SK-N-SH (cell line): ENCODE results near the gene FANCI. TPM values are rescaled to one million over a fixed set of nuclear protein-coding genes. Genes with fewer than 3 reads are reported as not detected.
A peak's percentile ranks its signal among the peaks of the same experiment; 100 is the strongest.

Source experiments
- CTCF ChIA-PET: fragments of 300-600, 350-600 bp; formaldehyde crosslinking; extraction: SDS; loops from one replicate; lab custom pipeline; 2021; lab: Yijun Ruan, JAX
- POLR2A ChIA-PET: fragments of 350-600 bp; sonication (Branson Sonifier 250); formaldehyde crosslinking; extraction: SDS; loops from one replicate; lab custom pipeline; 2020; ENCODE audit warnings: antibody characterized with exemption, inconsistent platforms; lab: Yijun Ruan, JAX
- DNase-seq: peaks from one replicate; pipeline ENCODE4 v3.0.0; 2012
- H2AFZ ChIP-seq: fragments of 200-600 bp; sonication (generic); 2 replicates; pipeline ENCODE4 v1.8.1; 2016; ENCODE audit warnings: antibody characterized with exemption, mild to moderate bottlenecking, low read depth
- H3F3A ChIP-seq: fragments of 200-600 bp; sonication (generic); replicated peaks from 2 replicates; pipeline ENCODE3; 2016; ENCODE audit warnings: antibody characterized with exemption, mild to moderate bottlenecking; ENCODE audit not compliant: insufficient read depth
- H3K27ac ChIP-seq, 2 experiments: fragments of 200-500 bp in 1 of 2; fragments of 200-600 bp in 1 of 2; sonication (Bioruptor generic) in 1 of 2; sonication (generic), shearing (Covaris generic) in 1 of 2; 2 replicates each; pipeline versions ENCODE4 v1.5.1 to v1.6.1; 2014 to 2016; ENCODE audit warnings: low read depth in 2 of 2, inconsistent platforms in 1 of 2, low read length in 1 of 2, mild to moderate bottlenecking in 1 of 2, mixed read lengths in 1 of 2
- H3K27me3 ChIP-seq: fragments of 200-600 bp; sonication (generic), shearing (Covaris generic); 2 replicates; pipeline ENCODE4 v1.6.1; 2016; ENCODE audit warnings: mixed run types; ENCODE audit not compliant: insufficient read depth
- H3K36me3 ChIP-seq, 2 experiments: fragments of 200-500 bp in 1 of 2; fragments of 200-600 bp in 1 of 2; sonication (Bioruptor generic) in 1 of 2; sonication (generic) in 1 of 2; replicated peaks in 1 of 2; 2 replicates each; pipeline versions ENCODE3 to v1.5.1; 2014 to 2016; ENCODE audit warnings: low read length in 1 of 2, mild to moderate bottlenecking in 1 of 2; ENCODE audit not compliant: insufficient read depth in 2 of 2, control insufficient read depth in 1 of 2
- H3K4me1 ChIP-seq, 2 experiments: fragments of 200-500 bp in 1 of 2; fragments of 200-600 bp in 1 of 2; sonication (Bioruptor generic) in 1 of 2; sonication (generic), shearing (Covaris generic) in 1 of 2; 2 replicates each; pipeline versions ENCODE4 v1.5.1 to v1.6.1; 2014 to 2016; ENCODE audit warnings: low read depth in 1 of 2, low read length in 1 of 2, mixed run types in 1 of 2; ENCODE audit not compliant: insufficient read depth in 2 of 2, control insufficient read depth in 1 of 2
- H3K4me2 ChIP-seq: fragments of 200-600 bp; sonication (generic), shearing (Covaris generic); 2 replicates; pipeline ENCODE4 v1.6.1; 2017; ENCODE audit warnings: mixed run types
- H3K4me3 ChIP-seq, 2 experiments: fragments of 200-500 bp in 1 of 2; fragments of 200-600 bp in 1 of 2; sonication (Bioruptor generic) in 1 of 2; sonication (generic), shearing (Covaris generic) in 1 of 2; 2 replicates each; pipeline versions ENCODE4 v1.5.1 to v1.8.1; 2014 to 2016; ENCODE audit warnings: low read depth in 2 of 2, inconsistent platforms in 1 of 2, low read length in 1 of 2, mild to moderate bottlenecking in 1 of 2, mixed read lengths in 1 of 2, moderate library complexity in 1 of 2
- H3K79me2 ChIP-seq: fragments of 200-600 bp; sonication (generic); 2 replicates; pipeline ENCODE4 v1.8.1; 2017; ENCODE audit warnings: mild to moderate bottlenecking; ENCODE audit not compliant: insufficient read depth
- H3K9ac ChIP-seq: fragments of 200-600 bp; sonication (generic); 2 replicates; pipeline ENCODE4 v1.6.1; 2017; ENCODE audit warnings: mixed run types
- H3K9me2 ChIP-seq: fragments of 200-600 bp; sonication (generic); 2 replicates; pipeline ENCODE4 v1.6.1; 2017; ENCODE audit warnings: mixed run types
- H3K9me3 ChIP-seq: fragments of 200-600 bp; sonication (generic); 2 replicates; pipeline ENCODE4 v1.6.1; 2017; ENCODE audit warnings: mixed run types, mild to moderate bottlenecking, moderate library complexity
- H4K20me1 ChIP-seq: fragments of 200-600 bp; sonication (generic); 2 replicates; pipeline ENCODE4 v1.6.1; 2017; ENCODE audit warnings: mild to moderate bottlenecking, mixed run types; ENCODE audit not compliant: insufficient read depth
- CTCF ChIP-seq: fragments of 200-600 bp; sonication (generic); IDR thresholded peaks from 2 replicates; pipeline ENCODE4 v1.6.1; 2017; ENCODE audit warnings: antibody characterized with exemption, mild to moderate bottlenecking, moderate library complexity
- EP300 ChIP-seq, 2 experiments: IDR thresholded peaks; 2 replicates each; pipeline versions ENCODE4 v1.4.0 to v1.6.1; 2012; ENCODE audit warnings: borderline replicate concordance in 1 of 2, low read depth in 1 of 2, low read length in 1 of 2
- EZH2phosphoT487 ChIP-seq: fragments of 200-600 bp; sonication (generic); IDR thresholded peaks from 2 replicates; pipeline ENCODE4 v1.6.1; 2017; ENCODE audit warnings: low read depth, mixed run types, mild to moderate bottlenecking, antibody characterized with exemption, moderate library complexity, borderline replicate concordance
- FOSL2 ChIP-seq: IDR thresholded peaks from 2 replicates; pipeline ENCODE4 v1.4.0; 2012; ENCODE audit warnings: low read depth, mild to moderate bottlenecking, moderate library complexity, borderline replicate concordance
- JUND ChIP-seq: IDR thresholded peaks from 2 replicates; pipeline ENCODE4 v1.4.0; 2012
- MXI1 ChIP-seq: IDR thresholded peaks from 2 replicates; pipeline ENCODE4 v1.6.1; 2012; ENCODE audit warnings: mild to moderate bottlenecking, low read depth, low read length, improper control_type of control experiment
- PBX3 ChIP-seq: IDR thresholded peaks from 2 replicates; pipeline ENCODE4; 2012
- RCOR1 ChIP-seq: fragments of 150-350 bp; IDR thresholded peaks from 2 replicates; pipeline ENCODE4 v1.6.1; 2017; ENCODE audit warnings: antibody characterized with exemption, low read length
- RFX5 ChIP-seq: IDR thresholded peaks from 2 replicates; pipeline ENCODE4 v1.6.1; 2012; ENCODE audit warnings: mild to moderate bottlenecking, improper control_type of control experiment, low read length
- RXRA ChIP-seq: IDR thresholded peaks from 2 replicates; pipeline ENCODE4 v1.4.0; 2012; ENCODE audit warnings: low read depth, mild to moderate bottlenecking, borderline replicate concordance
- TCF12 ChIP-seq: IDR thresholded peaks from 2 replicates; pipeline ENCODE4 v1.4.0; 2012
- TEAD4 ChIP-seq: IDR thresholded peaks from 2 replicates; pipeline ENCODE4 v1.4.0; 2012; ENCODE audit warnings: mild to moderate bottlenecking, borderline replicate concordance; ENCODE audit not compliant: insufficient read depth
- USF2 ChIP-seq: fragments of 150-350 bp; IDR thresholded peaks from 2 replicates; pipeline ENCODE4 v1.6.1; 2017; ENCODE audit warnings: antibody characterized with exemption, low read length, low read depth, borderline replicate concordance
- YY1 ChIP-seq: IDR thresholded peaks from 2 replicates; pipeline ENCODE4 v1.4.0; 2012; ENCODE audit warnings: low read depth, mild to moderate bottlenecking
- WGBS: methylation state at CpG from one replicate; pipeline ENCODE4 v1.1.6; 2017; ENCODE audit warnings: low lambda C conversion rate; 5-methylcytosine and 5-hydroxymethylcytosine counted together
- polyA plus RNA-seq, 3 experiments: library from polyadenylated mRNA; depleted of rRNA; stranded (reverse); fragments of >200 nt; gene quantifications; 2 replicates each; pipeline ENCODE4 v1.2.3, GENCODE V29; 2012

Gene FANCI
- polyA plus RNA-seq, 1 of the 3 experiments (the other 2 are of a cell fraction), result 13.2 TPM

DNA sequence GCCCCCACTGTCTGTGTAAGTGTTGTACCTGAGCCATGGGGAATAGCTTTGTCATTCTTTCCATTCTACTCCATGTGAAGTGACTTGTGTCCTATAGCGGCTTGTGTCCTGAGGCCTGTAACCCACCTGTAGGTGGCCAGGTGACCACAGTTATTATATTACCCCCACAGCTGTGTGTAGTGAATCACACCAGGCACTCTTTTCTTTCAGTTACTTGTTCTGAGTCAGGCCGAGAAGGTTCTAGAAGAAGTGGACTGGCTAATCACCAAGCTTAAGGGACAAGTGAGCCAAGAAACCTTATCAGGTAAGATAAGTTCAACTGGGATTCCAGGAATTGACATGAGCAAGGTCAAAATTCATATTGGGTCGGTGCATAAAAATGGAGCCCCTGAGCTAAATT is 61.6 kb downstream of the FANCI start:
- Histone ChIP-seq H3K9ac (no peak overlapping the region), H3K4me3 (no peak overlapping the region), H3K4me2 (no peak overlapping the region), H3K9me3 (no peaks in the 10 kb centered on the region; the same call in 1 of the 2 replicates), H4K20me1 (no peaks in the 10 kb centered on the region), H3K27me3 (no peaks in the 10 kb centered on the region), H3K36me3 (peaks cover 33 to 60% of the 10 kb centered on the region in 2 experiments), H3K4me1 (peaks cover 0 to 17% of the 10 kb centered on the region in 2 experiments; a peak in 2 of 4 replicates), H3K9me2 (no peaks in the 10 kb centered on the region), H3K27ac (no peak overlapping the region), H2AFZ (no peak overlapping the region), H3F3A (peaks cover 19% of the 10 kb centered on the region), H3K79me2 (no peaks in the 10 kb centered on the region)
- WGBS, result 94% methylated on average over 3 of the region's 3 CpGs
- ChIA-PET POLR2A (no interaction called here), CTCF (interaction anchor here (0.9 to 1.8 kb wide), 6 partner anchors 10 to 98 kb away, joined by 3 to 12 read pairs (median 4); no protein-coding TSS in a partner anchor)
- TF ChIP-seq TEAD4, result no peak
- TF ChIP-seq TCF12, result no peak
- TF ChIP-seq RXRA, result no peak
- TF ChIP-seq FOSL2, result no peak
- TF ChIP-seq YY1, result no peak
- TF ChIP-seq RCOR1, result no peak
- TF ChIP-seq RFX5, result no peak
- TF ChIP-seq EP300 (IDR thresholded peaks at IDR 0.05; ENCODE audit: borderline replicate concordance in 1 of 2, low read depth in 1 of 2, low read length in 1 of 2), result no peak
- no peak for TF ChIP-seq PBX3
- no peak for TF ChIP-seq CTCF
- TF ChIP-seq JUND, result no peak
- no peak for DNase-seq

DNA sequence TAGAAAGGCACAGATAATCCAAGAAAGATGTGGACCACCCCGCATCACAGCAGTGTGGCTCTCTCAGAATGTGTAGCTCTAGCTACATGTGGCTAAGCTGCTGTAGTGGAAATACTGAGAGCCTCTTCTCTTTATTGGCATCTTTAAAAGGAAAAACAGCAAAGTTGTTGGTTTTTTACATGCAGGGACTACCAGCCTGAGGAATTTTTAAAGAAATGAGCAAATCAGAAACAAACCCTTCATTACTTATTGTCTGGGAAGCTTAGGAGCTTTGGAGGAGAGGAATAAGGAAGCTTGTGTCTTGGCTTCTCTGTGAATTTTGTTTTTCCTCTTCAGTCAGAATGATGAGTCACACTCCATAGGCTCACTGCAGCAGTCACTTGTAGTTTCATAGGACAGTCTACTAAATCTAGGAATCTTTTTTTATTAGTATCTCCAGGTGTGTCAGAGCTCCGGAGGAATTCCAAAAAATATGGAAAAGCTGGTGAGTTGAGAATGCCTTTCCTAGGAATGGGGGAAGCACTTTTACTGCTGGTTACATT is 63.3 kb downstream of the FANCI start:
- Histone ChIP-seq H3K27ac (peak overlapping the region; percentile 31 to 68; a peak in 3 of 4 replicates), H3K4me2 (peak overlapping the region; percentile 44)

More for the DNA sequence above, 63.3 kb downstream of the FANCI start:
- no peak for DNase-seq
- Histone ChIP-seq H4K20me1 (no peaks in the 10 kb centered on the region), H2AFZ (no peak overlapping the region), H3K36me3 (peaks cover 20 to 44% of the 10 kb centered on the region in 2 experiments), H3K79me2 (no peaks in the 10 kb centered on the region), H3K9ac (0 out of 2 replicates have a peak overlapping the region, but pooled peaks have one; percentile 1), H3K9me2 (no peaks in the 10 kb centered on the region), H3K9me3 (no peaks in the 10 kb centered on the region; the same call in 1 of the 2 replicates), H3F3A (peaks cover 19% of the 10 kb centered on the region), H3K4me3 (no peak overlapping the region), H3K4me1 (peaks cover 0 to 17% of the 10 kb centered on the region in 2 experiments; a peak in 2 of 4 replicates), H3K27me3 (no peaks in the 10 kb centered on the region)
- ChIA-PET POLR2A (interaction anchor here (0.6 kb wide), 1 partner anchor 102 kb away, joined by 3 read pairs; no protein-coding TSS in a partner anchor), CTCF (interaction anchor here (1.0 to 1.5 kb wide), 2 partner anchors 42 to 100 kb away, joined by 4 read pairs; no protein-coding TSS in a partner anchor)
- 78% methylated on average over 2 of the region's 2 CpGs for WGBS
- TF ChIP-seq EZH2phosphoT487 (no peak), MXI1 (no peak), TEAD4 (no peak), USF2 (no peak), FOSL2 (peak; percentile 56; the same call in 1 of the 2 replicates), CTCF (no peak), JUND (peak; percentile 44)
